Measurements from ENCODE around the gene NES.

The NES gene

DNA sequence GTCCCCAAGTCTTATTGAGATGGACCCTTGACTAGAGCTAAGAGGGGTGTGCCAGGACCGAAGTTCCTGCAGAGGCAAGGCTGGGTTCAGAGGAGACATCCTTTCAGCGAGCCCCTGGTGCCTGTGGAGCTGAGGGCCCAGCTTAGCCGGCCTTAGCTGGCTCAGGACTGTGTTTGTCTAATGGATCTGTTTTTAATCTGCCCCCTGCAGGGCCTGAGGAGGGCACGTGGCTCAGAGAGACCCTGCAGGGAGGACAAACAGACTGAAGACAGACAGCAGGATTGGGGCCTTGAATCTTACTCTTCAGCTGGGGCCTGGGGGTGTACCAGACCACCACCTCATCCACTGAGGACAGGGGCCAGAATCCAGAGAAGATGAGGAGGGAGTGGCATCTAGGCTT is 26.5 kb upstream of the NES start:
- DNase-seq (ENCODE audit: low spot score) = no peak

DNA sequence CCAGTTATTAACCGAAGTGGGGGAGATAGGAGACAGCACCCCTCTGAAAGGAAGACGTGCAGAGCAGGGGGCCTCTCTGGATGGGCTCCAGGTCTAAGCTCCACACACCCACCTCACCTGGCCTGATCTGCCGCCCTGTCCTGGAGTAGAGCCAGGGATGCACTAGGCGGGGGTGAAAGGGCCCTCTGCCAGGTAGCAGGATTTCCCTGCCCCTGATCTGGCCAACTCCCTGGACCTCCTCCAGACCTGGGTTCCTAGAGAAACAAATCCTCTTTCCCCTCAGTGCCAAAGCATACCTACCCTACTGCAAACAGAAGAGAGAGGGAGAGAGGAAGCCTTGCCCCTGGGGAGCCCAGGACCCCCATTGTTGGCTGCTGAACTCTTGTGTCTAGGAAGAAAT is 26.1 kb upstream of the NES start:
- DNase-seq (ENCODE audit: low spot score) = no peak

- no peak for DNase-seq (ENCODE audit: low spot score)
These were observed 23.7 kb upstream of the NES start for GRCh38 chr1:156700736-156701531.

DNA sequence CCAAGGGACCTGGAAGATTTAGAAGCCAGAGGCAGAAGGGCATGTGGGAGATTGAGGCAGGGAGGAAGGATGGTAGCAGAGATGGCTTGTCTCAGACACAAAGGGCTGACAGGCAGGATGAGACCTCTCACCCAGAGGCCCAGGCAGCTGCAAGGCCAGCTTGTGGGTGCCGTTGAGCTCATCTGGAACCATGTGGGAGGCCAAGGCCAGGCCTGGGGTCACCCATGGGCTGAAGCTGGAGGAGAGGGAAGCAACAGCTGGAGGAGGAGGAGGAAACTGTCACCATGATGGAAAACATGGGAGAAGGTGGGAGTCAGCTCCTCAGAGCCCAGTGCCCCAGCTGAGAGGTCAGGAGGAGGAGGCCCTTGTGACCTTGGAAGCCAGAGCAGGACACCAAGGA is 21.8 kb upstream of the NES start:
- DNase-seq (ENCODE audit: low spot score) = no peak

DNA sequence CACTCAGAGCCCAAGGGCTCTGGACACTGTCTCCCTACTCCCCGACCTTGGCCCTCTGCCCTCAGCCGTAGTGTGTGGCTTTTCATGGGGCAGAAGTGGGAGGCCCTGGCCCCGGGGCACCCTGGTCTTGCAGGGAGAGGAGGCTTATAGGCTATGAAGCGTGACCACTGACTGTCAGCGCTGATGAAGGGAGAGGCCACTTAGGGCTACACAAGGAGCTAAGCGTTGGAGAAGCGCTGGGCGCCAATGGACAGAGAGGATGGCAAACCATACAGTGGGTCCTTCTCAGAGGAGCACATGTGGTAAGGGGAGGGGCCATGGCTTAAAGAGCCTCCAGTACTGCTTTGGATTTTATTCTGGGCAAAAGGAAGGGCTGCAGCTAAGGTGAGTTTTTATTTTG is 20.3 kb upstream of the NES start:
- DNase-seq (ENCODE audit: low spot score) = peak; percentile 61

DNA sequence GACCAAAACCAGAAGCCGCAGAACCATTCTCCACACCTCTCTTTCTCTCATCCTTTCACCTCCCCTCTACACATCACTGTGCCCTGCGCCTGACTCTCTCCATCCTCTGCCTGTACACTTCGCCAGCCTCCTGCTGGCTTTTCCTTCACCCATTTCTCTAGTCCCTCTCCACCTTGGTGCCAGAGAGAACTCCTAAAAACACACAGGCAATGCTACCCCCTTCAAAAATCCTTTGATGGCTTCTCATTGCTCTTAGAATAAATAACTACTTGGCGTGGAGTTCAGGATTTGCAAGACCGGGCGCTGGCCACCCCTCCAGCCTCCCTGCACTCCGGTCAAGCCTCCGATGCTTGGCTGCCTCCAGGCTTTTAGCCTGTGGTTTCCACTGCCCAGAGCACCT is 19.5 kb upstream of the NES start:
- no peak for DNase-seq (ENCODE audit: low spot score)

DNA sequence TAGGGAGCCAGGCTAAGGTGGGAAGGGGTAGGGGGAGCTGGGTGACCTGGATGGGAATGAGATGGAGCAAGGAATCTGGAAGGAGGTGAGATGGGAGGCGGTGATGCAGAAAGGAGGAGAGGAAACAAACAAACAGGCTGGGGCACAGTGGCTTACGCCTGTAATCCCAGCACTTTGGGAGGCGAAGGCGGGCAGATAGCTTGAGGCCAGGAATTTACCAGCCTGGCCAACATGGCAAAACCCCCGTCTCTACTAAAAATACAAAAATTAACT is 17.4 kb upstream of the NES start:
- DNase-seq (ENCODE audit: low spot score) = no peak

DNA sequence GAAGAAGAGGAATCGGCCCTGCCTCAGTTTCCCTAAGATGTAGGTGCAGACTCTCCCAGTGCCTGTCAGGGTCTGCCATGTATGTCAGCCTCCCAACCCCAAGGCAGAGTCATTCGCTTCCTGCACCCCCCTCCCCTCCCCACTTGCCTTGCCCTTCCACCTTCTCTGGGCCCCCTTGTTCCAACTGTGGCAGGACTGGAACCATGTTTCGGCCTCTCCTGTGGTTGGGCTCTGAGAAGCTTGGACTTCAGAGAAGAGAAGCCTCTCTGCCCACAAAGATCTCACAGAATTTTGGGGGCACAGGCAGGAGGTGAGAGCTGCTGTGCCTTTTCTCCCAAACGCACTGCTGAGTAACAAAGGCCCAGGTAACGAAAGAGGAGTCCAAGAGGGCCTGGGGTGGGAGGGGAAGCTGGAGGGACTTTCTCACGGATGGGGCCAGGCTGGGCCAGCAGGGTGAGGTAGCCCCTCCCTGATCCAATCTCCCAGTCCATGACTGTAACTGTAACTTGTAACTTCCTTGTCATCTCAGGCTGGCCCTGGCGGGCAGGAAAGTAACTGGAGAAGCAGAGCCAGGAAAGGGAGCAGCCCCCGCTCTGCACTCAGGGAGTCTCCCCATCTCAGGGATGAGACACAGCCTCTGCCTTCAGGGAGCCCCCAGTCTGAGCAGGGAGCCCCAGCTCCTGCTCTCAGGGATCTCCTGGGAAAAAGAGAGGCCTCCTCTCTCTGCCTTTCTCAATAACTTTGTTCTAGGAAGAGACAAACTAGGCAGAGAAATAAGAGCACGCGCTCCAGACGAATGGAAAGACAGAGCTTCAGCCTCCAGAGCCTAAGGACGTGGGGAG is 16.9 kb upstream of the NES start:
- peak; percentile 66 for DNase-seq (ENCODE audit: low spot score)

- DNase-seq (ENCODE audit: low spot score) = peak; percentile 66
These were observed 16.0 kb upstream of the NES start for GRCh38 chr1:156692925-156693847.

DNA sequence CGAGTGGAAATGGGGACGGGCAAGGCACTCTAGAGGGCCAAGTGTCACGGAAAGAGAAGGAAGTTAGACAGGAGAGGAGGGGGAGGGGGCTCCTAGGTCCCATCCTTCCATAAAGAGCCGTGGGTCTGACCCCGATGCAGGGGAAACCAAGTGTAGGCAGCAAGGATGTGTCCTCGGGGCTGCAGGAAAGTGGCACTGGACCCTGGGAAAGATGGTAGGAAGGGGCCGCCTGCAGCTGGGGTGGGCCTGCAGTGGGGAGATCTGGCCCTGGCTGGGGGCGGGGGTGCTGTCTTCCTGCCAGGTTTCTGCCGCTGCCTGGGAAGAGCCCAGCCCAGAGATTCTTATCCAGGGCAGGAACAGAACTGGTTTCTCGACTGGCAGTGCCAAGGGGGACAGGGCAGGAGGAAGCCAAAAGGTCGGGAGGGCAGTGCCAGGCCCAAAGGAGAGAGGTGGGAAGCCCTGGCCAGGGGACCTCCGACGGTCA is 15.3 kb upstream of the NES start:
- DNase-seq (ENCODE audit: low spot score) = no peak

DNA sequence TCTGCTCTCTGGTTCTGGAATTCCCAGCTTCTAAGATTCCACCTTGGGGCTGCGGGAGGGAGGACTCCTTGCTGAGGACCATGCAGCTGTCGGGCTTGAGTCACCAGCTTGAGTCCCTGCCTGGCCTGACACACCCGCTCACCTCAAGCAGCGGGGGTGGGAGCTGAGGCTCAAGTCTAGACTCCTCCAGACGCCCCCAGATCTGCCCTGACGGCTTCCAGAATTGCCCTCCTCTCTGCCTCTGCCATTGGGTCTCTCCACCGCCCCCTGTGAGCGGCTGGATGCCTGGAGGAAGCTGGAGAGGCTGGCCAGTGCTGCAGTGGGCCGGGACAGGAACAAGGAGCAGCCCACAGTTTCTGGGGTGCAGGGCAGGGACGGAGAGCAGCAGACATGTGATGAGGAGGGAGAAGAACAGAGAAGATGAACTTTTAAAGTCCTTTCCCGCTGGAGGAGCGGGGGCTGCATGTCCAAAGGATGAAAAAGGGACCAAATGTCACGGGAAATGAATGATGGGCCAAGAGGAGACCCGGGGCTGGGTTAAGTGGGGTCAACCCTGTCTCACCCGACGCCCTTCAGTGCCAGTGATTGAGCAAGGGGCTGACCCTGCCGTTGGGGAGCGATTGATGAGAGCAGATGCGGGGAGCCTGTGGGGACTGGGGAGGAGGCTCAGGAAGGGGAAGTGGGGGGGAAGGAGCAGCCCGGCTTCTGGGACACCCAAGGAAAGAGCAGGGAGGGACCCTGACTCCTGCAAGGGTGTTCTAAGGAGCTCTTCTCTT is 14.6 kb upstream of the NES start:
- peak; percentile 53 for DNase-seq (ENCODE audit: low spot score)

GRCh38 chr1:156691191-156691590 is 14.0 kb upstream of the NES start:
- no peak for DNase-seq (ENCODE audit: low spot score)

- peak; percentile 12 for DNase-seq (ENCODE audit: low spot score)
These were observed 13.4 kb upstream of the NES start for GRCh38 chr1:156690675-156691036.

- DNase-seq (ENCODE audit: low spot score) = peak; percentile 20
These were observed 12.9 kb upstream of the NES start for GRCh38 chr1:156689953-156690674.

DNA sequence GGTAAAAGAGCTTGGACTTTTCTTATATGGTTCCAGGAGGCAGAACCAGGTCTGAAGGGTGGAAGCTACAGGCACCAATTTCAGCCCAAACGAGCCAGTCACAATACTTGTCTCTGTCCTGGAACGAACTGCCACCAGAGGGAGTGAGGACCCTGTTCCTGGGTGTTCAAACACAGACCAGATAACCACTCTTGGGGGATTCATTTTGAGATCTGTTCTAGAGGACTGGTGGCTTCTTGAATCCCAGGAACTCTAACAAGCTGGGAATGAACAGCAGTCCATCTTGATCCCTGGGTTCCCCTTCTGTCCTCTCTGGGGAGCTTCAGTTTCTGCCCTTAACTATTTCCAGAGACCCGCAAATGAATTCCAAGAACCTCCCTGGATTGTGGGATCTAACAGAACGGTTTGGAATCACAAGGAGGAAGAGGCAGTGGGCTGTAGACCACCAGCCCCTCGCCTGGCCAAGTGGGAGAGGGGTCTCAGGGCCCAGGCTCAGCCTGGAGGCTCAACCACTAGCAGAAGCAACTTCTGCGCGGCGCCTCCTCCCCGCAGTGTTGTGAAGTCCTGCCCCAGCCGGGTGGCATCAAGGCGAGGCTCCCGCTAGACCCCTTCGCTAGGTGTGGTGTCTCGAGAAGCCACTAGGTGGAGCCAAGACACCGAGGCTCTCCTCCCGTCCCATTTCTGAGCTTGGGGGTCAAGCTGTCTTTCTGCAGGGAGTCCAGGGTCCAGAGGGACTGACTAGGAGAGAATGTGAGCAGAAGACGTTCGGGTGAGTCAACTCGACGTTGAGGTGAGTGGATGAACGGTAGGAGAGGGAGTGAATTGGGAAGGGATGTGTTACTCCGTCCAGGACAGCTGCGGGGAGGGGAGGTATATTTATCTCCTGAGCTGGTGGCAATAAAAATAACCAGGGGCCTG is 12.1 kb upstream of the NES start:
- peak; percentile 88 for DNase-seq (ENCODE audit: low spot score)

DNA sequence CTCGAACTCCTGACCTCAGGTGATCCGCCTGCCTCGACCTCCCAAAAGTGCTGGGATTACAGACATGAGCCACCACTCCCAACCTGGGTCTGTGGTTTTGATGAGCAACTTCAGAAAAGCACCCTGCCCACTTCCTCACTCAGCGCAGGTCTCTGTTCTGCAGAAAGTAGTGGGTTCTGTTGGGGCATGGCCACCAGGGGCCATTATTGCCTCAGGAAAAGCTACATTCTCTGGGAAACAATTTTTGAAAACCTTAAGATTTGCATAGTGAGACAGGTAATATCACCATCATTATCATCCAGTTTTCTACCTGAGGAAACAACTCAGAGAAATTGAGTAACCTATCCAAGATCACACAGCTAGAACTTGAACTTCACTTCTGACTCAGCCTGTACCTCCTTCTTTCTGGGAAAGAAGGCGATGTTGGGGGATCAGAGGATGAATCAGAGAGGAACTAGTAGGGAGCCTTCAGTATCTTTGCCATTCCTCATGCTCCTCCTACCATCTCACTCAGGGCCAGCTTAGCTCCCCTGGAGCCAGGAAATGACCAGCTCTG is 7.1 kb upstream of the NES start:
- DNase-seq (ENCODE audit: low spot score) = no peak

GRCh38 chr1:156682166-156682890 is 5.1 kb upstream of the NES start:
- DNase-seq (ENCODE audit: low spot score) = peak; percentile 40

GRCh38 chr1:156681196-156681960 is 4.2 kb upstream of the NES start:
- no peak for DNase-seq (ENCODE audit: low spot score)

All from cerebellar cortex (tissue), 1 donor.